H1 (cell line): ENCODE measurements around the gene CYP2S1. TPM values are rescaled to one million over a fixed set of nuclear protein-coding genes. Genes with fewer than 3 reads are reported as not detected.

Experiments
- CTCF ChIA-PET: fragments of 300-600 bp; sonication (Branson Sonifier 250); formaldehyde crosslinking; loops from one replicate; lab custom pipeline; 2021; ENCODE audit not compliant: partially characterized antibody; lab: Charles Lee
- POLR2A ChIA-PET: fragments of 300-600 bp; sonication (Branson Sonifier 250); formaldehyde crosslinking; loops from one replicate; lab custom pipeline; 2021; ENCODE audit warnings: inconsistent platforms; ENCODE audit not compliant: partially characterized antibody; lab: Charles Lee
- DNase-seq, 2 experiments: peaks; one replicate each; pipeline versions ENCODE4 v3.0.0 to v3.0.0-alpha.2; 2010 to 2022; ENCODE audit warnings: low spot score in 2 of 2, low read depth in 1 of 2, mixed read lengths in 1 of 2
- FAIRE-seq: peaks from 2 replicates; lab custom pipeline; 2011; peaks lifted over from hg19 to GRCh38; lab: Jason Lieb, UNC
- H2AFZ ChIP-seq: 2 replicates; pipeline ENCODE4 v1.8.1; 2012; ENCODE audit warnings: low read length, inconsistent platforms
- H2AK5ac ChIP-seq: 2 replicates; pipeline ENCODE4 v1.6.1; 2013; ENCODE audit warnings: low read depth, low read length
- H2BK120ac ChIP-seq: replicated peaks from 2 replicates; pipeline ENCODE3; 2013; ENCODE audit warnings: low read depth, low read length, inconsistent platforms
- H2BK12ac ChIP-seq: 2 replicates; pipeline ENCODE4 v1.6.1; 2013; ENCODE audit warnings: low read depth, low read length
- H2BK15ac ChIP-seq: 2 replicates; pipeline ENCODE4 v1.6.1; 2013; ENCODE audit warnings: low read length
- H2BK20ac ChIP-seq: 2 replicates; pipeline ENCODE4 v1.6.1; 2013; ENCODE audit warnings: low read length
- H2BK5ac ChIP-seq: 2 replicates; pipeline ENCODE4 v1.6.1; 2013; ENCODE audit warnings: low read depth, low read length
- H3K14ac ChIP-seq: 2 replicates; pipeline ENCODE4 v1.6.1; 2013; ENCODE audit warnings: inconsistent platforms; ENCODE audit not compliant: insufficient read length
- H3K18ac ChIP-seq: 2 replicates; pipeline ENCODE4 v1.6.1; 2013; ENCODE audit warnings: low read length; ENCODE audit errors: extremely low read depth
- H3K23ac ChIP-seq: 2 replicates; pipeline ENCODE4 v1.6.1; 2013; ENCODE audit warnings: inconsistent platforms; ENCODE audit not compliant: insufficient read length
- H3K23me2 ChIP-seq: 2 replicates; pipeline ENCODE4 v1.6.1; 2013; ENCODE audit warnings: low read depth, low read length
- H3K27ac ChIP-seq: 2 replicates; pipeline ENCODE4 v1.6.1; 2011; ENCODE audit warnings: low read depth, low read length, inconsistent platforms
- H3K27me3 ChIP-seq, 4 experiments: replicated peaks in 1 of 4; 1 replicate in 1 of 4; 2 replicates in 3 of 4; pipeline versions ENCODE4 v1.6.1 to v1.8.1; 2011 to 2013; ENCODE audit warnings: low read length in 3 of 4, mild to moderate bottlenecking in 3 of 4, inconsistent platforms in 2 of 4, mixed read lengths in 2 of 4, moderate library complexity in 1 of 4; ENCODE audit not compliant: control insufficient read depth in 3 of 4, insufficient read depth in 3 of 4; ENCODE audit errors: extremely low read depth in 1 of 4
- H3K36me3 ChIP-seq, 4 experiments: 2 replicates each; pipeline versions ENCODE4 v1.6.1 to v1.8.1; 2011 to 2013; ENCODE audit warnings: mild to moderate bottlenecking in 4 of 4, low read length in 3 of 4, moderate library complexity in 2 of 4, control low read depth in 1 of 4, inconsistent platforms in 1 of 4; ENCODE audit not compliant: insufficient read depth in 4 of 4, control insufficient read depth in 2 of 4
- H3K4ac ChIP-seq: replicated peaks from 2 replicates; pipeline ENCODE3; 2013; ENCODE audit warnings: low read length, low read depth, mixed read lengths, inconsistent platforms; ENCODE audit not compliant: insufficient read length
- H3K4me1 ChIP-seq, 4 experiments: replicated peaks in 1 of 4; 1 replicate in 1 of 4; 2 replicates in 3 of 4; pipeline versions ENCODE4 v1.6.1 to v1.8.1; 2011 to 2013; ENCODE audit warnings: low read length in 3 of 4, inconsistent platforms in 2 of 4, mixed read lengths in 1 of 4; ENCODE audit not compliant: insufficient read depth in 4 of 4, control insufficient read depth in 3 of 4
- H3K4me2 ChIP-seq, 2 experiments: 2 replicates each; pipeline versions ENCODE4 v1.6.1 to v1.8.1; 2011 to 2013; ENCODE audit warnings: low read depth in 2 of 2, low read length in 2 of 2, control low read depth in 1 of 2, inconsistent platforms in 1 of 2, mild to moderate bottlenecking in 1 of 2; ENCODE audit not compliant: insufficient read depth in 1 of 2
- H3K4me3 ChIP-seq, 4 experiments: fragments of 200-600, 300-600 bp in 1 of 4; sonication (generic), shearing (Covaris generic), sonication (Bioruptor Twin) in 1 of 4; 2 replicates each; pipeline versions ENCODE4 v1.5.1 to v1.8.1; 2011 to 2016; ENCODE audit warnings: low read length in 4 of 4, low read depth in 3 of 4, control low read depth in 2 of 4, inconsistent platforms in 2 of 4, mild to moderate bottlenecking in 2 of 4, mixed read lengths in 1 of 4, moderate library complexity in 1 of 4; ENCODE audit not compliant: insufficient read depth in 2 of 4; ENCODE audit errors: extremely low read depth in 1 of 4
- H3K56ac ChIP-seq: replicated peaks from 2 replicates; pipeline ENCODE3; 2013; ENCODE audit warnings: low read depth, mild to moderate bottlenecking, mixed read lengths, low read length, inconsistent platforms; ENCODE audit not compliant: insufficient read length
- H3K79me1 ChIP-seq: 2 replicates; pipeline ENCODE4 v1.6.1; 2013; ENCODE audit warnings: low read depth, low read length, control low read depth
- H3K79me2 ChIP-seq, 2 experiments: 2 replicates each; pipeline versions ENCODE4 v1.6.1 to v1.8.1; 2012 to 2013; ENCODE audit warnings: low read length in 2 of 2, mild to moderate bottlenecking in 2 of 2, inconsistent platforms in 1 of 2; ENCODE audit not compliant: insufficient read depth in 2 of 2, control insufficient read depth in 1 of 2
- H3K9ac ChIP-seq, 4 experiments: replicated peaks in 1 of 4; 1 replicate in 1 of 4; 2 replicates in 3 of 4; pipeline versions ENCODE4 v1.6.1 to v1.8.1; 2011 to 2013; ENCODE audit warnings: low read depth in 3 of 4, low read length in 3 of 4, control low read depth in 2 of 4, mild to moderate bottlenecking in 2 of 4, moderate library complexity in 2 of 4, inconsistent platforms in 1 of 4; ENCODE audit errors: extremely low read depth in 1 of 4
- H3K9me3 ChIP-seq, 2 experiments: 2 replicates each; pipeline versions ENCODE4 v1.6.1 to v1.8.1; 2012 to 2013; ENCODE audit warnings: mild to moderate bottlenecking in 2 of 2, moderate library complexity in 2 of 2, control low read depth in 1 of 2, inconsistent platforms in 1 of 2, low read depth in 1 of 2, low read length in 1 of 2, mixed read lengths in 1 of 2; ENCODE audit not compliant: insufficient read depth in 2 of 2
- H4K20me1 ChIP-seq, 2 experiments: replicated peaks in 1 of 2; 2 replicates each; pipeline versions ENCODE3 to v1.8.1; 2011 to 2013; ENCODE audit warnings: inconsistent platforms in 2 of 2, low read length in 2 of 2, mild to moderate bottlenecking in 1 of 2; ENCODE audit not compliant: insufficient read depth in 2 of 2, control insufficient read depth in 1 of 2
- H4K5ac ChIP-seq: 2 replicates; pipeline ENCODE4 v1.6.1; 2013; ENCODE audit warnings: low read length, low read depth, mixed read lengths, inconsistent platforms; ENCODE audit not compliant: insufficient read length
- H4K8ac ChIP-seq: 2 replicates; pipeline ENCODE4 v1.8.0; 2013; ENCODE audit warnings: mild to moderate bottlenecking, moderate library complexity, low read length, inconsistent platforms; ENCODE audit not compliant: insufficient read depth; ENCODE audit errors: extremely low read depth
- H4K91ac ChIP-seq: replicated peaks from 2 replicates; pipeline ENCODE3; 2013; ENCODE audit warnings: low read length, mixed read lengths, inconsistent platforms; ENCODE audit not compliant: insufficient read length
- BRCA1 ChIP-seq: IDR thresholded peaks from 2 replicates; pipeline ENCODE4 v1.6.1; 2012; ENCODE audit warnings: low read depth, low read length, improper control_type of control experiment
- CBX8 ChIP-seq: fragments of 300-800, 300-1000 bp; sonication (generic); IDR thresholded peaks from 2 replicates; pipeline ENCODE4 v1.7.1; 2016; ENCODE audit warnings: low read depth, low read length, borderline replicate concordance
- CREB1 ChIP-seq: IDR thresholded peaks from 2 replicates; pipeline ENCODE4 v1.6.1; 2012; ENCODE audit warnings: inconsistent platforms
- E2F6 ChIP-seq: IDR thresholded peaks from 2 replicates; pipeline ENCODE4 v1.6.1; 2012; ENCODE audit warnings: inconsistent platforms
- JUND ChIP-seq: IDR thresholded peaks from 2 replicates; pipeline ENCODE4 v1.6.1; 2011; ENCODE audit warnings: mild to moderate bottlenecking, improper control_type of control experiment, low read length
- RXRA ChIP-seq: IDR thresholded peaks from 2 replicates; pipeline ENCODE4 v1.6.1; 2011; ENCODE audit warnings: low read depth, mild to moderate bottlenecking, low read length, moderate library complexity; ENCODE audit not compliant: insufficient read depth
- SAP30 ChIP-seq: fragments of 300-600 bp; sonication (generic); IDR thresholded peaks from 2 replicates; pipeline ENCODE4 v1.7.1; 2012; ENCODE audit warnings: low read length, moderate library complexity, mild to moderate bottlenecking, inconsistent platforms; ENCODE audit not compliant: insufficient read depth, insufficient replicate concordance
- SP1 ChIP-seq: IDR thresholded peaks from 2 replicates; pipeline ENCODE4 v1.6.1; 2011; ENCODE audit warnings: low read depth, low read length
- SP2 ChIP-seq: IDR thresholded peaks from 2 replicates; pipeline ENCODE4 v1.6.1; 2012; ENCODE audit warnings: mild to moderate bottlenecking, low read length, inconsistent platforms
- TCF12 ChIP-seq: IDR thresholded peaks from 2 replicates; pipeline ENCODE4 v1.6.1; 2011; ENCODE audit warnings: low read depth, mild to moderate bottlenecking, low read length
- TEAD4 ChIP-seq: IDR thresholded peaks from 2 replicates; pipeline ENCODE4 v1.6.1; 2012; ENCODE audit warnings: low read depth, low read length, inconsistent platforms, mixed read lengths
- WGBS, 2 experiments: shearing (Covaris generic) in 1 of 2; methylation state at CpG; one replicate each; pipeline versions ENCODE4 v1.1.6 to v1.1.7; 2013 to 2015; ENCODE audit warnings: low lambda C conversion rate in 2 of 2, mixed read lengths in 2 of 2, inconsistent platforms in 1 of 2, low coverage in 1 of 2, missing lambda C conversion rate in 1 of 2; ENCODE audit not compliant: insufficient replicate concordance in 2 of 2, insufficient coverage in 1 of 2, insufficient read length in 1 of 2; ENCODE audit errors: extremely low coverage in 1 of 2, missing lambda C conversion rate in 1 of 2; 5-methylcytosine and 5-hydroxymethylcytosine counted together
- polyA plus RNA-seq, 7 experiments: library from polyadenylated mRNA; depleted of rRNA in 3 of 7; stranded (reverse) in 5 of 7; unstranded in 2 of 7; fragments of >200 nt in 5 of 7; fragments of 200-250 nt in 2 of 7; gene quantifications; 1 replicate in 5 of 7; 2 replicates in 1 of 7; 4 replicates in 1 of 7; pipeline versions ENCODE4 v1.2.1 to v1.2.3, GENCODE V29; 2011 to 2013; ENCODE audit warnings: missing spikeins in 2 of 7, mixed read lengths in 2 of 7
- total RNA-seq: library from RNA; stranded (reverse); fragmentation: NEBNext Ultra II Directional; extraction: Animal tissue kit (Norgen Biotek cat#: 25700); gene quantifications from 2 replicates; pipeline ENCODE4 v1.2.1, GENCODE V29; 2021

Gene CYP2S1
- total and polyA plus RNA-seq, 2 of the 8 experiments (the other 6 are each of a cell fraction or from before 2014, with no cell fraction given): 97.9 to 245 TPM

GRCh38 chr19:41225238-41226052, 32.4 kb downstream of the CYP2S1 start:
- Histone ChIP-seq H2BK12ac (peak overlapping the region; percentile 98), H2BK15ac (peak overlapping the region; percentile 21; the same call in 1 of the 2 replicates), H3K14ac (no peak overlapping the region), H3K27ac (peak overlapping the region; percentile 54; the same call in 1 of the 2 replicates), H3K4me3 (peak overlapping the region; percentile 24 to 56 (median 38); a peak in 7 of 8 replicates), H3K23me2 (peaks cover 15% of the 10 kb centered on the region), H4K8ac (peak overlapping the region; percentile 89; the same call in 1 of the 2 replicates), H2BK20ac (peak overlapping the region; percentile 53; the same call in 1 of the 2 replicates), H3K18ac (peak overlapping the region; percentile 84), H3K36me3 (peaks cover 0 to 20% (median 3%) of the 10 kb centered on the region in 4 experiments; a peak in 4 of 8 replicates), H4K5ac (peak overlapping the region; percentile 2), H2AK5ac (peak overlapping the region; percentile 97), H2BK5ac (peak overlapping the region; percentile 21), H3K23ac (no peak overlapping the region), H3K9me3 (no peaks in the 10 kb centered on the region), H3K9ac (peak overlapping the region in 2 of 4 experiments; percentile 20 to 58; a peak in 4 of 7 replicates), H3K79me2 (peaks cover 0 to 12% of the 10 kb centered on the region in 2 experiments; a peak in 2 of 4 replicates), H2BK120ac (peak overlapping the region; percentile 6), H3K79me1 (peaks cover 10% of the 10 kb centered on the region), H2AFZ (no peak overlapping the region), H3K27me3 (no peaks in the 10 kb centered on the region), H3K56ac (no peak overlapping the region), H4K91ac (peak overlapping the region; percentile 81), H3K4ac (peak overlapping the region; percentile 15), H3K4me2 (peak overlapping the region; percentile 71 to 93), H3K4me1 (peaks cover 8 to 26% (median 19%) of the 10 kb centered on the region in 4 experiments), H4K20me1 (peaks cover 0 to 9% of the 10 kb centered on the region in 2 experiments)
- ChIA-PET POLR2A (interaction anchor here (1.0 to 4.7 kb wide), 15 partner anchors 11 to 534 kb away, joined by 3 to 66 read pairs (median 4); partner anchors contain the start of gene HNRNPUL1), CTCF (interaction anchor here (0.7 to 1.5 kb wide), 5 partner anchors 22 to 37 kb away, joined by 3 to 6 read pairs (median 3); no protein-coding TSS in a partner anchor)
- FAIRE-seq (no peak), DNase-seq (peak in 1 of 2 experiments; percentile 47)
- WGBS, 2 experiments: 64% methylated on average over 29 of the region's 29 CpGs; no CpG with 5 or more reads in 1 of the 2 experiments
- TF ChIP-seq JUND: no peak
- TF ChIP-seq SAP30: no peak
- TF ChIP-seq SP2: no peak
- no peak for TF ChIP-seq CBX8
- TF ChIP-seq TCF12: no peak
- TF ChIP-seq BRCA1: no peak
- peak; percentile 32; the same call in 1 of the 2 replicates for TF ChIP-seq CREB1
- no peak for TF ChIP-seq RXRA
- TF ChIP-seq E2F6: no peak
- 0 out of 2 replicates have a peak, but pooled peaks have one; percentile 25 for TF ChIP-seq SP1
- TF ChIP-seq TEAD4: no peak
